HL-60/S4 treated with phorbol 12-myristate 13-acetate at 8.2 ng/mL for 4 days and 3 days (cell line): ENCODE data around the gene ZNF750.
"Not testable (repeated sequence)": the region's sequence is repeated elsewhere in the genome, so short reads cannot be mapped to it uniquely, and the experiment has no call there.

Experiments
- in situ Hi-C: fragments of 300-500 bp; cut with MboI; formaldehyde crosslinking; loops from 2 replicates; pipeline ENCODE4 v1.15.0; 2022; ENCODE audit warnings: low sequenced_read_pairs

ZNF750 gene

GRCh38 chr17:82798752-82799151 is 41.1 kb downstream of the ZNF750 start:
- in situ Hi-C loops = loop anchor here (10.0 kb wide), 1 partner anchor 126 kb away; no protein-coding TSS in a partner anchor

- in situ Hi-C loops = loop anchor here (10.0 kb wide), 1 partner anchor 128 kb away; no protein-coding TSS in a partner anchor
Observed at GRCh38 chr17:82797061-82797460, 42.8 kb downstream of the ZNF750 start.

GRCh38 chr17:82795615-82796014 is 44.2 kb downstream of the ZNF750 start:
- in situ Hi-C loops = loop anchor here (10.0 kb wide), 1 partner anchor 129 kb away; no protein-coding TSS in a partner anchor

GRCh38 chr17:82794781-82795482 is 44.9 kb downstream of the ZNF750 start:
- in situ Hi-C loops = loop anchor here (10.0 kb wide), 1 partner anchor 130 kb away; no protein-coding TSS in a partner anchor

GRCh38 chr17:82793974-82794630 is 45.7 kb downstream of the ZNF750 start:
- in situ Hi-C loops = loop anchor here (10.0 kb wide), 1 partner anchor 131 kb away; no protein-coding TSS in a partner anchor

GRCh38 chr17:82791532-82791931 is 48.3 kb downstream of the ZNF750 start:
- in situ Hi-C loops = loop anchor here (10.0 kb wide), 1 partner anchor 133 kb away; no protein-coding TSS in a partner anchor

- in situ Hi-C loops = loop anchor here (10.0 kb wide), 1 partner anchor 134 kb away; no protein-coding TSS in a partner anchor
Observed at GRCh38 chr17:82790391-82790790, 49.4 kb downstream of the ZNF750 start.

GRCh38 chr17:82789806-82790205 is 50.0 kb downstream of the ZNF750 start:
- in situ Hi-C loops = loop anchor here (10.0 kb wide), 1 partner anchor 135 kb away; no protein-coding TSS in a partner anchor

GRCh38 chr17:82789051-82789592 is 50.7 kb downstream of the ZNF750 start:
- in situ Hi-C loops = no loop called here

GRCh38 chr17:82788206-82789001 is 51.4 kb downstream of the ZNF750 start:
- in situ Hi-C loops = no loop called here

GRCh38 chr17:82787081-82787848 is 52.6 kb downstream of the ZNF750 start:
- in situ Hi-C loops = no loop called here

- in situ Hi-C loops = no loop called here
Observed at GRCh38 chr17:82786427-82786826, 53.4 kb downstream of the ZNF750 start.

GRCh38 chr17:82785581-82785980 is 54.2 kb downstream of the ZNF750 start:
- in situ Hi-C loops = not testable (repeated sequence)

- in situ Hi-C loops = no loop called here
Observed at GRCh38 chr17:82783498-82783897, 56.3 kb downstream of the ZNF750 start.

GRCh38 chr17:82782657-82783207 is 57.1 kb downstream of the ZNF750 start:
- in situ Hi-C loops = no loop called here

GRCh38 chr17:82781894-82782274 is 57.9 kb downstream of the ZNF750 start:
- in situ Hi-C loops = no loop called here

- in situ Hi-C loops = no loop called here
Observed at GRCh38 chr17:82780971-82781893, 58.6 kb downstream of the ZNF750 start.

- in situ Hi-C loops = no loop called here
Observed at GRCh38 chr17:82780195-82780594, 59.6 kb downstream of the ZNF750 start.

GRCh38 chr17:82779541-82779940 is 60.3 kb downstream of the ZNF750 start:
- in situ Hi-C loops = no loop called here
